HepG2 (cell line): ENCODE measurements around the gene GPR27.

ENCODE experiments used
- ADNP ChIP-seq: sonication (generic); formaldehyde crosslinking; IDR thresholded peaks from 2 replicates; pipeline ENCODE4 v1.4.0; 2020; ENCODE audit warnings: missing genetic modification reagents
- KLF12 ChIP-seq: sonication (generic); formaldehyde crosslinking; IDR thresholded peaks from 2 replicates; pipeline ENCODE4 v1.4.0; 2020; ENCODE audit warnings: missing genetic modification reagents, borderline replicate concordance
- RFX5 ChIP-seq: IDR thresholded peaks from 2 replicates; pipeline ENCODE4 v1.6.1; 2011; ENCODE audit warnings: low read depth, low read length, improper control_type of control experiment
- SAP130 ChIP-seq: IDR thresholded peaks from 2 replicates; pipeline ENCODE4 v1.6.1; 2016; ENCODE audit warnings: low read depth
- STAT5B ChIP-seq: sonication (generic); formaldehyde crosslinking; IDR thresholded peaks from 2 replicates; pipeline ENCODE4 v1.4.0; 2020; ENCODE audit warnings: missing genetic modification reagents
- ZFP36L1 ChIP-seq: sonication (generic); formaldehyde crosslinking; IDR thresholded peaks from 2 replicates; pipeline ENCODE4 v1.8.0; 2022; ENCODE audit warnings: mild to moderate bottlenecking, missing genetic modification reagents, moderate library complexity
- ZFP41 ChIP-seq: sonication (generic); formaldehyde crosslinking; IDR thresholded peaks from 2 replicates; pipeline ENCODE4 v1.4.0; 2020; ENCODE audit warnings: mild to moderate bottlenecking, missing genetic modification reagents, borderline replicate concordance
- TF ChIP-seq, protein P1 (sequence below): sonication (generic); formaldehyde crosslinking; IDR thresholded peaks from 2 replicates; pipeline ENCODE4 v1.4.0; 2020; ENCODE audit warnings: mild to moderate bottlenecking, missing genetic modification reagents
- TF ChIP-seq, protein P2 (sequence below): sonication (generic); formaldehyde crosslinking; IDR thresholded peaks from 2 replicates; pipeline ENCODE4 v1.8.1; 2022; ENCODE audit warnings: low read depth, mild to moderate bottlenecking, missing genetic modification reagents

DNA sequence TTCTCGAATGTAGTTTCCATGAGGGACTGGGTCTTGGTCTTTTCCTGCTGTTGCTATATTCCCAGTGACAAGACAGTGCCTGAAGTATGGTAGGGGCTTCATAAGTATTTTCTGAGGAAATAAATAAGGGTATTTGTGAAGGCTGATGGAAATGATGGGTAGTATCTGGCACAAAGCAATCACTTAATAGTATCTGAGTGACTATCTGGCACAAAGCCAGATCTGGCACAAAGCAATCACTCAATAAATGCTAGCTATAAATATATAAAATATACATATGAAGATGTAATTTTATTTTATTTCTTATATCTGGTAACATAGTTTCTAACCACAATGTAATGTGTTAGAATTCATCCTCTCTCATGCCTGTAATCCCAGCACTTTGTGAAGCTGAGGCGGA lies 52.0 kb downstream of the GPR27 start:
- TF ChIP-seq STAT5B (no peak), ADNP (CRISPR knock-in tag) (no peak), KLF12 (CRISPR knock-in tag) (no peak), RFX5 (no peak), ZFP36L1 (no peak), ZFP41 (CRISPR knock-in tag) (no peak), SAP130 (CRISPR knock-in tag) (no peak)
- TF ChIP-seq, protein P1, sequence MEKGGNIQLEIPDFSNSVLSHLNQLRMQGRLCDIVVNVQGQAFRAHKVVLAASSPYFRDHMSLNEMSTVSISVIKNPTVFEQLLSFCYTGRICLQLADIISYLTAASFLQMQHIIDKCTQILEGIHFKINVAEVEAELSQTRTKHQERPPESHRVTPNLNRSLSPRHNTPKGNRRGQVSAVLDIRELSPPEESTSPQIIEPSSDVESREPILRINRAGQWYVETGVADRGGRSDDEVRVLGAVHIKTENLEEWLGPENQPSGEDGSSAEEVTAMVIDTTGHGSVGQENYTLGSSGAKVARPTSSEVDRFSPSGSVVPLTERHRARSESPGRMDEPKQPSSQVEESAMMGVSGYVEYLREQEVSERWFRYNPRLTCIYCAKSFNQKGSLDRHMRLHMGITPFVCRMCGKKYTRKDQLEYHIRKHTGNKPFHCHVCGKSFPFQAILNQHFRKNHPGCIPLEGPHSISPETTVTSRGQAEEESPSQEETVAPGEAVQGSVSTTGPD (CRISPR knock-in tag) = no peak
- TF ChIP-seq, protein P2, sequence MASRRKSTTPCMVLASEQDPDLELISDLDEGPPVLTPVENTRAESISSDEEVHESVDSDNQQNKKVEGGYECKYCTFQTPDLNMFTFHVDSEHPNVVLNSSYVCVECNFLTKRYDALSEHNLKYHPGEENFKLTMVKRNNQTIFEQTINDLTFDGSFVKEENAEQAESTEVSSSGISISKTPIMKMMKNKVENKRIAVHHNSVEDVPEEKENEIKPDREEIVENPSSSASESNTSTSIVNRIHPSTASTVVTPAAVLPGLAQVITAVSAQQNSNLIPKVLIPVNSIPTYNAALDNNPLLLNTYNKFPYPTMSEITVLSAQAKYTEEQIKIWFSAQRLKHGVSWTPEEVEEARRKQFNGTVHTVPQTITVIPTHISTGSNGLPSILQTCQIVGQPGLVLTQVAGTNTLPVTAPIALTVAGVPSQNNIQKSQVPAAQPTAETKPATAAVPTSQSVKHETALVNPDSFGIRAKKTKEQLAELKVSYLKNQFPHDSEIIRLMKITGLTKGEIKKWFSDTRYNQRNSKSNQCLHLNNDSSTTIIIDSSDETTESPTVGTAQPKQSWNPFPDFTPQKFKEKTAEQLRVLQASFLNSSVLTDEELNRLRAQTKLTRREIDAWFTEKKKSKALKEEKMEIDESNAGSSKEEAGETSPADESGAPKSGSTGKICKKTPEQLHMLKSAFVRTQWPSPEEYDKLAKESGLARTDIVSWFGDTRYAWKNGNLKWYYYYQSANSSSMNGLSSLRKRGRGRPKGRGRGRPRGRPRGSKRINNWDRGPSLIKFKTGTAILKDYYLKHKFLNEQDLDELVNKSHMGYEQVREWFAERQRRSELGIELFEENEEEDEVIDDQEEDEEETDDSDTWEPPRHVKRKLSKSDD (CRISPR knock-in tag) = no peak
